HG03565 (cell line): ENCODE results near the gene SULT6B1.
"Not testable (repeated sequence)": the region's sequence is repeated elsewhere in the genome, so short reads cannot be mapped to it uniquely, and the experiment has no call there.

Experiments
- ATAC-seq: cut with Tn5 transposase; IDR thresholded peaks from one replicate; pipeline ENCODE4 v1.9.1; 2021; ENCODE audit warnings: mild to moderate bottlenecking, moderate library complexity; ENCODE audit not compliant: unreplicated experiment

Gene SULT6B1

GRCh38 chr2:37188570-37188969 lies at the start of gene SULT6B1:
TSS of gene SULT6B1 (minus strand) at chr2:37188670. CDS start at chr2:37188640, 30 bp downstream.
- ATAC-seq = no peak

- ATAC-seq = no peak
Measured at GRCh38 chr2:37232131-37232933, 43.9 kb upstream of the SULT6B1 start.

GRCh38 chr2:37231241-37232130 lies 43.0 kb upstream of the SULT6B1 start, which contains the start of the genes CEBPZ and NDUFAF7:
TSS of gene CEBPZ (minus strand) at chr2:37231596. CDS start at chr2:37231567, 29 bp downstream.
TSS of gene NDUFAF7 (plus strand) at chr2:37231658. CDS start at chr2:37231706, 48 bp downstream.
- peak; percentile 80 for ATAC-seq

- ATAC-seq = no peak
Measured at GRCh38 chr2:37230581-37230980, 42.1 kb upstream of the SULT6B1 start.

- ATAC-seq = no peak
Measured at GRCh38 chr2:37228788-37229187, 40.3 kb upstream of the SULT6B1 start.

GRCh38 chr2:37226863-37227262 lies 38.4 kb upstream of the SULT6B1 start:
- no peak for ATAC-seq

- ATAC-seq = not testable (repeated sequence)
Measured at GRCh38 chr2:37225129-37225528, 36.7 kb upstream of the SULT6B1 start.

- no peak for ATAC-seq
Measured at GRCh38 chr2:37224063-37224462, 35.6 kb upstream of the SULT6B1 start.

- ATAC-seq = no peak
Measured at GRCh38 chr2:37223131-37223530, 34.7 kb upstream of the SULT6B1 start.

GRCh38 chr2:37219046-37219445 lies 30.6 kb upstream of the SULT6B1 start:
- ATAC-seq = no peak

- no peak for ATAC-seq
Measured at GRCh38 chr2:37215250-37215649, 26.8 kb upstream of the SULT6B1 start.

- ATAC-seq = no peak
Measured at GRCh38 chr2:37211939-37212338, 23.5 kb upstream of the SULT6B1 start.

GRCh38 chr2:37211212-37211611 lies 22.7 kb upstream of the SULT6B1 start:
- no peak for ATAC-seq

GRCh38 chr2:37206760-37207159 lies 18.3 kb upstream of the SULT6B1 start:
- not testable (repeated sequence) for ATAC-seq

GRCh38 chr2:37205689-37206341 lies 17.3 kb upstream of the SULT6B1 start:
- no peak for ATAC-seq

GRCh38 chr2:37205071-37205661 lies 16.7 kb upstream of the SULT6B1 start:
- ATAC-seq = not testable (repeated sequence)

GRCh38 chr2:37203708-37204107 lies 15.2 kb upstream of the SULT6B1 start:
- no peak for ATAC-seq

- no peak for ATAC-seq
Measured at GRCh38 chr2:37201766-37202165, 13.3 kb upstream of the SULT6B1 start.

GRCh38 chr2:37201208-37201607 lies 12.7 kb upstream of the SULT6B1 start:
- ATAC-seq = no peak

- ATAC-seq = no peak
Measured at GRCh38 chr2:37198681-37199065, 10.2 kb upstream of the SULT6B1 start.
